Skeletal muscle cell (primary cell): ENCODE data around the gene MLIP.

Experiments
- DNase-seq: peaks from one replicate; pipeline ENCODE4 v3.0.0-alpha.2; 2010; ENCODE audit warnings: low read depth
- H3K4me3 ChIP-seq: 2 replicates; pipeline ENCODE4 v1.5.1; 2011; ENCODE audit warnings: low read depth, mild to moderate bottlenecking, control low read depth, low read length, moderate library complexity

MLIP gene

GRCh38 chr6:54094293-54094692 is 16.9 kb upstream of the MLIP start:
- H3K4me3 ChIP-seq: no peak overlapping the region
- DNase-seq: no peak

GRCh38 chr6:54094786-54095185 is 16.5 kb upstream of the MLIP start:
- H3K4me3 ChIP-seq: no peak overlapping the region
- DNase-seq: no peak

GRCh38 chr6:54095723-54096122 is 15.5 kb upstream of the MLIP start:
- no peak overlapping the region for H3K4me3 ChIP-seq
- no peak for DNase-seq

GRCh38 chr6:54096811-54097210 is 14.4 kb upstream of the MLIP start:
- DNase-seq: no peak
- H3K4me3 ChIP-seq: no peak overlapping the region

- no peak overlapping the region for H3K4me3 ChIP-seq
- DNase-seq: no peak
Measured at GRCh38 chr6:54097753-54098152, 13.5 kb upstream of the MLIP start.

GRCh38 chr6:54098450-54099044 is 12.7 kb upstream of the MLIP start:
- H3K4me3 ChIP-seq: no peak overlapping the region
- DNase-seq: no peak

GRCh38 chr6:54099225-54099624 is 12.0 kb upstream of the MLIP start:
- no peak overlapping the region for H3K4me3 ChIP-seq
- no peak for DNase-seq

GRCh38 chr6:54100411-54101006 is 10.7 kb upstream of the MLIP start:
- H3K4me3 ChIP-seq: no peak overlapping the region
- no peak for DNase-seq

- DNase-seq: no peak
Measured at GRCh38 chr6:54102238-54102637, 9.0 kb upstream of the MLIP start.

GRCh38 chr6:54103497-54103896 is 7.7 kb upstream of the MLIP start:
- DNase-seq: no peak
- no peak overlapping the region for H3K4me3 ChIP-seq

More at GRCh38 chr6:54102238-54102637, 9.0 kb upstream of the MLIP start:
- H3K4me3 ChIP-seq: no peak overlapping the region

- DNase-seq: no peak
- H3K4me3 ChIP-seq: no peak overlapping the region
Measured at GRCh38 chr6:54106727-54107126, 4.5 kb upstream of the MLIP start.

GRCh38 chr6:54107470-54108090 is 3.7 kb upstream of the MLIP start:
- no peak overlapping the region for H3K4me3 ChIP-seq
- DNase-seq: no peak

- DNase-seq: no peak
- no peak overlapping the region for H3K4me3 ChIP-seq
Measured at GRCh38 chr6:54108271-54108670, 3.0 kb upstream of the MLIP start.

GRCh38 chr6:54109586-54109985 is 1.7 kb upstream of the MLIP start:
- DNase-seq: no peak
- H3K4me3 ChIP-seq: no peak overlapping the region

- no peak overlapping the region for H3K4me3 ChIP-seq
Measured at GRCh38 chr6:54112151-54112650, 958 bp downstream of the MLIP start.

GRCh38 chr6:54114991-54115390 is 3.7 kb downstream of the MLIP start:
- no peak overlapping the region for H3K4me3 ChIP-seq
- no peak for DNase-seq

More at GRCh38 chr6:54112151-54112650, 958 bp downstream of the MLIP start:
- DNase-seq: no peak

- no peak overlapping the region for H3K4me3 ChIP-seq
- no peak for DNase-seq
Measured at GRCh38 chr6:54115966-54116365, 4.7 kb downstream of the MLIP start.

- no peak for DNase-seq
- H3K4me3 ChIP-seq: no peak overlapping the region
Measured at GRCh38 chr6:54118117-54118516, 6.9 kb downstream of the MLIP start.

GRCh38 chr6:54125493-54125892 is 14.2 kb downstream of the MLIP start:
- DNase-seq: no peak
- H3K4me3 ChIP-seq: no peak overlapping the region

GRCh38 chr6:54130179-54130578 is 18.9 kb downstream of the MLIP start:
- DNase-seq: no peak
- H3K4me3 ChIP-seq: no peak overlapping the region

- DNase-seq: no peak
- H3K4me3 ChIP-seq: no peak overlapping the region
Measured at GRCh38 chr6:54132587-54132986, 21.3 kb downstream of the MLIP start.
